GM21825 (cell line): ENCODE measurements around the gene COL27A1.
"Not testable (repeated sequence)": the region's sequence is repeated elsewhere in the genome, so short reads cannot be mapped to it uniquely, and the experiment has no call there.

Experiments
- ATAC-seq: cut with Tn5 transposase; IDR thresholded peaks from one replicate; pipeline ENCODE4 v1.9.1; 2021; ENCODE audit warnings: mild to moderate bottlenecking, moderate library complexity; ENCODE audit not compliant: unreplicated experiment

The COL27A1 gene

GRCh38 chr9:114122136-114123027 is 33.0 kb upstream of the COL27A1 start:
- no peak for ATAC-seq

- ATAC-seq = no peak
Observed at GRCh38 chr9:114123031-114123977, 32.0 kb upstream of the COL27A1 start.

- ATAC-seq = no peak
Observed at GRCh38 chr9:114124138-114124537, 31.2 kb upstream of the COL27A1 start.

GRCh38 chr9:114124666-114125475 is 30.5 kb upstream of the COL27A1 start:
- no peak for ATAC-seq

DNA sequence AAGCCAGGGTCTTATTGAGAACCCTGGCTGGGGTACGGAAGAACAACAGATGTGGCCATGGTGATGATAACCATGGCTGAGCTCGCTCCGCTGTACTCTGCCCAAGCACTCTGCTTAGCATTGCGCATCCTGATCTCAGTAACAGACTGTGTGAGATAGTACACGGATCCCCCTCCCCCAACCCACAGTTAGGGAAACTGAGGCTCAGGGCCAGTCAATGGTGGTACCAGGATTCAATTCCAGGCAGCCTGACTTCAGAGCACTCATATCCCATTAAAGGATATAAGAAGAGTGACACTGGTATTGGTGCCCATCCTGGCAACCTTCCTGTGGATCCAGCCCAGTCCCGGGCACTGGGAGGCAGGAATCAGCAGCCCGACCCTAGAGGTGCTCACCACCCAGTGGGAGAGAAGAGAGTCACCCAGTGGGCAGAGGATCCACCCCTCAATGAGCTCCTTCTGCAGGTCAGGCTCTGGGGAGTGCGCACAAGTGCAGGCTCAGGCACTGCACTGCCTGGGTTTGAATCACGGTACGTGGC is 29.8 kb upstream of the COL27A1 start:
- ATAC-seq = no peak

GRCh38 chr9:114126247-114127060 is 28.9 kb upstream of the COL27A1 start:
- no peak for ATAC-seq

- ATAC-seq = not testable (repeated sequence)
Observed at GRCh38 chr9:114128759-114129158, 26.6 kb upstream of the COL27A1 start.

GRCh38 chr9:114130141-114130540 is 25.2 kb upstream of the COL27A1 start:
- no peak for ATAC-seq

- ATAC-seq = no peak
Observed at GRCh38 chr9:114130624-114131277, 24.6 kb upstream of the COL27A1 start.

DNA sequence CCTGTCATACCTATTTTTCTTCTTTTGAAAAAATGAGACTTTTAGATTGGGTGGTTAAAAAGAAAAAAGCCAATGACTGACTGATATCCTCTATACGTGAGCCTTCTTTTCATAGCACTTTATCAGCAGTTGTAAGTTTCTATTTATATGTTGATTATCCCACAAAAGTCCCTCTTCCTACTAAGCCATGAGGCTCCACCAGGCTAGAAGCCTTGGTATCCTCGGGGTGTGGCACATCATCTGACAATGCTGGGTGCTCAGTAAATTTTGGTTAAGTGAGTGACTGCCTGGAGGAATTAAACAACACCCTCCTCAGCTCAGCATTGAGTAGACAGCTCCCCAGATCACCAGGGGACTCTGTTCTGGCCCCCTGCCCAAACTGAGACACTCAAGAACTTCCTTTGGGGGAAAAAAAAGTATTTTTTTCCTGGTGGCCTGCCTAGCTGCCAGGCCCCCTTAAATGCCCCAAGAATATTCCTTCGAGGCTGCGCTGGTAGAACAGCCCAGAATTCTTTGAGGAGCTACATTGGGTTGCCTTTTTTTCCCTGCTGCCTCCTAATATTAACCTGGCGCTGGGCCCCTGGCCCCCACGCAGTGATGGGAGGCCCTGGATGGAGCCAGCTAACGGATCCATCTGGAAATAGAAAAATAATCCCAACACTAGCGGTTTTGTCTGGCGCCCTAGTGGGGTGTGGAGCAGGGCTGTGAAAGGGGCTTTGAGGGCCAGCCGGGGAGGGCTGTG is 23.4 kb upstream of the COL27A1 start:
- no peak for ATAC-seq

DNA sequence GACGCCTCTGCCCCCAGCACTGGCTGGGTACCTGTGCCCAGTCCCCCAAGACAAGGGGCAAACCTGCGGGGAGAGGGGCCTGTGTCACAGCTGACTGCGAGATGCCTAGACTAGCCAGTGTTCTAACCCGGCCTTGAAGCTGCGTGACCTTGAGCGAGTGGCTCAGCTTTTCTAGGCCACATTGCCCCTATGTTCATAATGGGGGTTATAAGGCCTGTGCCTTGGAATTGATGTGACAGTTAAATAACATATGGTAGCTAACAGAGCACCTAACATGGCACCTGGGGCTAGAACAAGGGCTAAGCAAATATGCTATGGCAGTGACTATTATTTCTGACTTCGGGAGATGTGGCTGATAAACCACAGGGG is 22.8 kb upstream of the COL27A1 start:
- no peak for ATAC-seq

GRCh38 chr9:114134827-114135396 is 20.4 kb upstream of the COL27A1 start:
- no peak for ATAC-seq

- no peak for ATAC-seq
Observed at GRCh38 chr9:114137831-114138230, 17.5 kb upstream of the COL27A1 start.

- ATAC-seq = no peak
Observed at GRCh38 chr9:114138552-114138971, 16.8 kb upstream of the COL27A1 start.

- no peak for ATAC-seq
Observed at GRCh38 chr9:114139071-114139470, 16.3 kb upstream of the COL27A1 start.

- ATAC-seq = no peak
Observed at GRCh38 chr9:114140401-114140800, 14.9 kb upstream of the COL27A1 start.

DNA sequence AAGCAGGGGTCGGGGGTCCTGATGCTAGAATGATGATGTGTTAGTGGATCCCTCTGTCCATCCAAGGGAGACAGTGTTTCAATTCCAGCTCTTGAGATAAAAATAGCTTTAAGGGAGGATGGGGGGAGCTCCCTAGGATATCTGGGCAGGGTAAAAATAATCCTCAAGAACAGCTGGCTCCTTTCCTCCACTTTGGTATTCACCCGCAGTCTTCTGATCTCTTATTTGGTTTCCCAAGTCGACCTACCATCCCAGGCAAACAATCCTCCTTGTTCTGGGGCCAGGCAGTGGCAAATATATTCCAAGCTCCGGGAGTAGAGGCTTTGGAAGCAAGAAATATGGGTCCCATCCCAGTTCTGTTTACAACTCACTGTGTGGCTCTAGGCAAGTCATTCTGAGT is 14.5 kb upstream of the COL27A1 start:
- no peak for ATAC-seq
